Keratinocyte (primary cell): ENCODE data around the gene MXD3.

Experiments
- EZH2 ChIP-seq: IDR thresholded peaks from one replicate; pipeline ENCODE4 v1.6.1; 2012; ENCODE audit warnings: inconsistent platforms, mild to moderate bottlenecking, low read length, moderate library complexity
- TF ChIP-seq, protein P1 (sequence below), 3 experiments: IDR thresholded peaks in 1 of 3; conservative IDR thresholded peaks in 1 of 3; optimal IDR thresholded peaks in 1 of 3; 2 replicates in 2 of 3; 3 replicates in 1 of 3; pipeline versions ENCODE3 to v1.5.1; 2011; ENCODE audit warnings: low read length in 3 of 3, mild to moderate bottlenecking in 3 of 3, moderate library complexity in 2 of 3, control low read depth in 1 of 3, inconsistent platforms in 1 of 3; ENCODE audit not compliant: insufficient read depth in 2 of 3; ENCODE audit errors: extremely low read depth in 1 of 3

DNA sequence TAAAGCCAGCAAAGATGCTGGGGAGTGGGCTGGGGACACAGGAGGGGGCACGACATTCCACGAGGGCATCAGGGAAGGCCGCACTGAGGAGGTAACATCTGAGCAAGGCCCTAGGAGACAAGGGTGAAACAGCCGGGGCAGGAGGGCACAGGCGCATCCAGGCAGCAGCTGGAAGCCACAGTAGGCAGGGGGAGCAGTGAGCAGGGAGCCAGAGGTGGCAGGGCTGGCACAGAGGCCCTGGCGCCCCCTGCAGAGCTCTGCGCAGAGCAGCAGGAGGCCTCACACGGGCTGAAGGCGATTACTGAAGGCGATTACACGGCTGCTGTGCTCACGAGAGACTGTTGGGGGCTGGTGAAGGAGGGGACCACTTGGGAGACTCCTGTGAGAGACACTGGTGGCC, 24.4 kb upstream of the MXD3 start:
- TF ChIP-seq, protein P1, sequence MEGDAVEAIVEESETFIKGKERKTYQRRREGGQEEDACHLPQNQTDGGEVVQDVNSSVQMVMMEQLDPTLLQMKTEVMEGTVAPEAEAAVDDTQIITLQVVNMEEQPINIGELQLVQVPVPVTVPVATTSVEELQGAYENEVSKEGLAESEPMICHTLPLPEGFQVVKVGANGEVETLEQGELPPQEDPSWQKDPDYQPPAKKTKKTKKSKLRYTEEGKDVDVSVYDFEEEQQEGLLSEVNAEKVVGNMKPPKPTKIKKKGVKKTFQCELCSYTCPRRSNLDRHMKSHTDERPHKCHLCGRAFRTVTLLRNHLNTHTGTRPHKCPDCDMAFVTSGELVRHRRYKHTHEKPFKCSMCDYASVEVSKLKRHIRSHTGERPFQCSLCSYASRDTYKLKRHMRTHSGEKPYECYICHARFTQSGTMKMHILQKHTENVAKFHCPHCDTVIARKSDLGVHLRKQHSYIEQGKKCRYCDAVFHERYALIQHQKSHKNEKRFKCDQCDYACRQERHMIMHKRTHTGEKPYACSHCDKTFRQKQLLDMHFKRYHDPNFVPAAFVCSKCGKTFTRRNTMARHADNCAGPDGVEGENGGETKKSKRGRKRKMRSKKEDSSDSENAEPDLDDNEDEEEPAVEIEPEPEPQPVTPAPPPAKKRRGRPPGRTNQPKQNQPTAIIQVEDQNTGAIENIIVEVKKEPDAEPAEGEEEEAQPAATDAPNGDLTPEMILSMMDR (optimal IDR thresholded peaks at IDR 0.05 in 1 of 3, IDR thresholded peaks at IDR 0.05 in 1 of 3, conservative IDR thresholded peaks at IDR 0.05 in 1 of 3; ENCODE audit: extremely low read depth in 1 of 3, insufficient read depth in 2 of 3, low read length in 3 of 3), result peak; percentile 44 to 66 (median 50)
- no peak for TF ChIP-seq EZH2
